H1 (cell line): ENCODE data around the gene OR5J2. TPM values are rescaled to one million over a fixed set of nuclear protein-coding genes. Genes with fewer than 3 reads are reported as not detected.
"Not testable (repeated sequence)": the region's sequence is repeated elsewhere in the genome, so short reads cannot be mapped to it uniquely, and the experiment has no call there.

Experiments used
- CTCF ChIA-PET: fragments of 300-600 bp; sonication (Branson Sonifier 250); formaldehyde crosslinking; loops from one replicate; lab custom pipeline; 2021; ENCODE audit not compliant: partially characterized antibody; lab: Charles Lee
- POLR2A ChIA-PET: fragments of 300-600 bp; sonication (Branson Sonifier 250); formaldehyde crosslinking; loops from one replicate; lab custom pipeline; 2021; ENCODE audit warnings: inconsistent platforms; ENCODE audit not compliant: partially characterized antibody; lab: Charles Lee
- DNase-seq, 2 experiments: peaks; one replicate each; pipeline versions ENCODE4 v3.0.0 to v3.0.0-alpha.2; 2010 to 2022; ENCODE audit warnings: low spot score in 2 of 2, low read depth in 1 of 2, mixed read lengths in 1 of 2
- FAIRE-seq: peaks from 2 replicates; lab custom pipeline; 2011; peaks lifted over from hg19 to GRCh38; lab: Jason Lieb, UNC
- H2AFZ ChIP-seq: 2 replicates; pipeline ENCODE4 v1.8.1; 2012; ENCODE audit warnings: low read length, inconsistent platforms
- H2AK5ac ChIP-seq: 2 replicates; pipeline ENCODE4 v1.6.1; 2013; ENCODE audit warnings: low read depth, low read length
- H2BK120ac ChIP-seq: replicated peaks from 2 replicates; pipeline ENCODE3; 2013; ENCODE audit warnings: low read depth, low read length, inconsistent platforms
- H2BK12ac ChIP-seq: 2 replicates; pipeline ENCODE4 v1.6.1; 2013; ENCODE audit warnings: low read depth, low read length
- H2BK15ac ChIP-seq: 2 replicates; pipeline ENCODE4 v1.6.1; 2013; ENCODE audit warnings: low read length
- H2BK20ac ChIP-seq: 2 replicates; pipeline ENCODE4 v1.6.1; 2013; ENCODE audit warnings: low read length
- H2BK5ac ChIP-seq: 2 replicates; pipeline ENCODE4 v1.6.1; 2013; ENCODE audit warnings: low read depth, low read length
- H3K14ac ChIP-seq: 2 replicates; pipeline ENCODE4 v1.6.1; 2013; ENCODE audit warnings: inconsistent platforms; ENCODE audit not compliant: insufficient read length
- H3K18ac ChIP-seq: 2 replicates; pipeline ENCODE4 v1.6.1; 2013; ENCODE audit warnings: low read length; ENCODE audit errors: extremely low read depth
- H3K23ac ChIP-seq: 2 replicates; pipeline ENCODE4 v1.6.1; 2013; ENCODE audit warnings: inconsistent platforms; ENCODE audit not compliant: insufficient read length
- H3K23me2 ChIP-seq: 2 replicates; pipeline ENCODE4 v1.6.1; 2013; ENCODE audit warnings: low read depth, low read length
- H3K27ac ChIP-seq: 2 replicates; pipeline ENCODE4 v1.6.1; 2011; ENCODE audit warnings: low read depth, low read length, inconsistent platforms
- H3K27me3 ChIP-seq, 4 experiments: replicated peaks in 1 of 4; 1 replicate in 1 of 4; 2 replicates in 3 of 4; pipeline versions ENCODE4 v1.6.1 to v1.8.1; 2011 to 2013; ENCODE audit warnings: low read length in 3 of 4, mild to moderate bottlenecking in 3 of 4, inconsistent platforms in 2 of 4, mixed read lengths in 2 of 4, moderate library complexity in 1 of 4; ENCODE audit not compliant: control insufficient read depth in 3 of 4, insufficient read depth in 3 of 4; ENCODE audit errors: extremely low read depth in 1 of 4
- H3K36me3 ChIP-seq, 4 experiments: 2 replicates each; pipeline versions ENCODE4 v1.6.1 to v1.8.1; 2011 to 2013; ENCODE audit warnings: mild to moderate bottlenecking in 4 of 4, low read length in 3 of 4, moderate library complexity in 2 of 4, control low read depth in 1 of 4, inconsistent platforms in 1 of 4; ENCODE audit not compliant: insufficient read depth in 4 of 4, control insufficient read depth in 2 of 4
- H3K4ac ChIP-seq: replicated peaks from 2 replicates; pipeline ENCODE3; 2013; ENCODE audit warnings: low read length, low read depth, mixed read lengths, inconsistent platforms; ENCODE audit not compliant: insufficient read length
- H3K4me1 ChIP-seq, 4 experiments: replicated peaks in 1 of 4; 1 replicate in 1 of 4; 2 replicates in 3 of 4; pipeline versions ENCODE4 v1.6.1 to v1.8.1; 2011 to 2013; ENCODE audit warnings: low read length in 3 of 4, inconsistent platforms in 2 of 4, mixed read lengths in 1 of 4; ENCODE audit not compliant: insufficient read depth in 4 of 4, control insufficient read depth in 3 of 4
- H3K4me2 ChIP-seq, 2 experiments: 2 replicates each; pipeline versions ENCODE4 v1.6.1 to v1.8.1; 2011 to 2013; ENCODE audit warnings: low read depth in 2 of 2, low read length in 2 of 2, control low read depth in 1 of 2, inconsistent platforms in 1 of 2, mild to moderate bottlenecking in 1 of 2; ENCODE audit not compliant: insufficient read depth in 1 of 2
- H3K4me3 ChIP-seq, 4 experiments: fragments of 200-600, 300-600 bp in 1 of 4; sonication (generic), shearing (Covaris generic), sonication (Bioruptor Twin) in 1 of 4; 2 replicates each; pipeline versions ENCODE4 v1.5.1 to v1.8.1; 2011 to 2016; ENCODE audit warnings: low read length in 4 of 4, low read depth in 3 of 4, control low read depth in 2 of 4, inconsistent platforms in 2 of 4, mild to moderate bottlenecking in 2 of 4, mixed read lengths in 1 of 4, moderate library complexity in 1 of 4; ENCODE audit not compliant: insufficient read depth in 2 of 4; ENCODE audit errors: extremely low read depth in 1 of 4
- H3K56ac ChIP-seq: replicated peaks from 2 replicates; pipeline ENCODE3; 2013; ENCODE audit warnings: low read depth, mild to moderate bottlenecking, mixed read lengths, low read length, inconsistent platforms; ENCODE audit not compliant: insufficient read length
- H3K79me1 ChIP-seq: 2 replicates; pipeline ENCODE4 v1.6.1; 2013; ENCODE audit warnings: low read depth, low read length, control low read depth
- H3K79me2 ChIP-seq, 2 experiments: 2 replicates each; pipeline versions ENCODE4 v1.6.1 to v1.8.1; 2012 to 2013; ENCODE audit warnings: low read length in 2 of 2, mild to moderate bottlenecking in 2 of 2, inconsistent platforms in 1 of 2; ENCODE audit not compliant: insufficient read depth in 2 of 2, control insufficient read depth in 1 of 2
- H3K9ac ChIP-seq, 4 experiments: replicated peaks in 1 of 4; 1 replicate in 1 of 4; 2 replicates in 3 of 4; pipeline versions ENCODE4 v1.6.1 to v1.8.1; 2011 to 2013; ENCODE audit warnings: low read depth in 3 of 4, low read length in 3 of 4, control low read depth in 2 of 4, mild to moderate bottlenecking in 2 of 4, moderate library complexity in 2 of 4, inconsistent platforms in 1 of 4; ENCODE audit errors: extremely low read depth in 1 of 4
- H3K9me3 ChIP-seq, 2 experiments: 2 replicates each; pipeline versions ENCODE4 v1.6.1 to v1.8.1; 2012 to 2013; ENCODE audit warnings: mild to moderate bottlenecking in 2 of 2, moderate library complexity in 2 of 2, control low read depth in 1 of 2, inconsistent platforms in 1 of 2, low read depth in 1 of 2, low read length in 1 of 2, mixed read lengths in 1 of 2; ENCODE audit not compliant: insufficient read depth in 2 of 2
- H4K20me1 ChIP-seq, 2 experiments: replicated peaks in 1 of 2; 2 replicates each; pipeline versions ENCODE3 to v1.8.1; 2011 to 2013; ENCODE audit warnings: inconsistent platforms in 2 of 2, low read length in 2 of 2, mild to moderate bottlenecking in 1 of 2; ENCODE audit not compliant: insufficient read depth in 2 of 2, control insufficient read depth in 1 of 2
- H4K5ac ChIP-seq: 2 replicates; pipeline ENCODE4 v1.6.1; 2013; ENCODE audit warnings: low read length, low read depth, mixed read lengths, inconsistent platforms; ENCODE audit not compliant: insufficient read length
- H4K8ac ChIP-seq: 2 replicates; pipeline ENCODE4 v1.8.0; 2013; ENCODE audit warnings: mild to moderate bottlenecking, moderate library complexity, low read length, inconsistent platforms; ENCODE audit not compliant: insufficient read depth; ENCODE audit errors: extremely low read depth
- H4K91ac ChIP-seq: replicated peaks from 2 replicates; pipeline ENCODE3; 2013; ENCODE audit warnings: low read length, mixed read lengths, inconsistent platforms; ENCODE audit not compliant: insufficient read length
- WGBS, 2 experiments: shearing (Covaris generic) in 1 of 2; methylation state at CpG; one replicate each; pipeline versions ENCODE4 v1.1.6 to v1.1.7; 2013 to 2015; ENCODE audit warnings: low lambda C conversion rate in 2 of 2, mixed read lengths in 2 of 2, inconsistent platforms in 1 of 2, low coverage in 1 of 2, missing lambda C conversion rate in 1 of 2; ENCODE audit not compliant: insufficient replicate concordance in 2 of 2, insufficient coverage in 1 of 2, insufficient read length in 1 of 2; ENCODE audit errors: extremely low coverage in 1 of 2, missing lambda C conversion rate in 1 of 2; 5-methylcytosine and 5-hydroxymethylcytosine counted together
- polyA plus RNA-seq, 7 experiments: library from polyadenylated mRNA; depleted of rRNA in 3 of 7; stranded (reverse) in 5 of 7; unstranded in 2 of 7; fragments of >200 nt in 5 of 7; fragments of 200-250 nt in 2 of 7; gene quantifications; 1 replicate in 5 of 7; 2 replicates in 1 of 7; 4 replicates in 1 of 7; pipeline versions ENCODE4 v1.2.1 to v1.2.3, GENCODE V29; 2011 to 2013; ENCODE audit warnings: missing spikeins in 2 of 7, mixed read lengths in 2 of 7
- total RNA-seq: library from RNA; stranded (reverse); fragmentation: NEBNext Ultra II Directional; extraction: Animal tissue kit (Norgen Biotek cat#: 25700); gene quantifications from 2 replicates; pipeline ENCODE4 v1.2.1, GENCODE V29; 2021

Gene OR5J2
- total and polyA plus RNA-seq, 2 of the 8 experiments (the other 6 are each of a cell fraction or from before 2014, with no cell fraction given): not detected

DNA sequence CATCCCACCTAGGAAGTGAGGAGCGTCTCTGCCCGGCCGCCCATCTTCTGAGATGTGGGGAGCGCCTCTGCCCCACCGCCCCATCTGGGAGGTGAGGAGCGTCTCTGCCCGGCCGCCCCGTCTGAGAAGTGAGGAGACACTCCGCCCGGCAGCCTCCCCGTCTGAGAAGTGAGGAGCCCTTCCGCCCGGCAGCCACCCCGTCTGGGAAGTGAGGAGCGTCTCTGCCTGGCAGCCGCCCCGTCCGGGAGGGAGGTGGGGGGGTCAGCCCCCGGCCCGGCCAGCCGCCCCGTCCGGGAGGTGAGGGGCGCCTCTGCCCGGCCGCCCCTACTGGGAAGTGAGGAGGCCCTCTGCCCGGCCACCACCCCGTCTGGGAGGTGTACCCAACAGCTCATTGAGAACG is 32.7 kb upstream of the OR5J2 start:
- H2BK5ac ChIP-seq, H3K9me3 ChIP-seq, H3K79me1 ChIP-seq, H2BK120ac ChIP-seq, H2AK5ac ChIP-seq, H2BK15ac ChIP-seq, H3K14ac ChIP-seq, H3K4me1 ChIP-seq, H3K4me3 ChIP-seq, H3K56ac ChIP-seq, H4K8ac ChIP-seq, CTCF ChIA-PET, H3K27me3 ChIP-seq, H3K9ac ChIP-seq, H4K91ac ChIP-seq, H4K5ac ChIP-seq, H3K4me2 ChIP-seq, H2AFZ ChIP-seq, H3K79me2 ChIP-seq, H3K23ac ChIP-seq, POLR2A ChIA-PET, H3K36me3 ChIP-seq, DNase-seq, H3K4ac ChIP-seq, H4K20me1 ChIP-seq, H2BK20ac ChIP-seq, H3K23me2 ChIP-seq, H3K27ac ChIP-seq, H3K18ac ChIP-seq, H2BK12ac ChIP-seq, FAIRE-seq: not testable (repeated sequence)
- WGBS, 2 experiments: 100% methylated on average over 1 of the region's 30 CpGs; no CpG with 5 or more reads in 1 of the 2 experiments
